Renal cortex interstitium (tissue), 3 donors: ENCODE data around the gene ADGRF4. TPM values are rescaled to one million over a fixed set of nuclear protein-coding genes. Genes with fewer than 3 reads are reported as not detected.

Experiments
- polyA plus RNA-seq, 3 donors: library from polyadenylated mRNA; unstranded; fragments of 120-200 nt; gene quantifications; one replicate each; pipeline ENCODE4 v1.2.1, GENCODE V29; 2013; ENCODE audit not compliant: insufficient read length in 3 of 3

The ADGRF4 gene
- polyA plus RNA-seq, 3 donors = 0.14 to 0.42 (median 0.26) TPM

Other genes with a start within 250 kb of the ADGRF4 start
- 10 to 100 TPM; 66.6 to 86.8 (median 80.0) TPM for gene CD2AP, start 220.8 kb upstream of the ADGRF4 start, polyA plus RNA-seq
- gene OPN5, start 83.5 kb downstream of the ADGRF4 start, polyA plus RNA-seq = 1 to 10 TPM in 1 of 3 donors, under 1 TPM in 2; 0.56 to 1.1 (median 0.72) TPM